Ishikawa (cell line): ENCODE measurements around the gene SLC25A24.

ENCODE experiments used
- CEBPB ChIP-seq: IDR thresholded peaks from 2 replicates; pipeline ENCODE4 v1.6.1; 2012
- CREB1 ChIP-seq: IDR thresholded peaks from 2 replicates; pipeline ENCODE4 v1.6.1; 2012; ENCODE audit warnings: low read depth
- EGR1 ChIP-seq: IDR thresholded peaks from 2 replicates; pipeline ENCODE4 v1.6.1; 2012
- EP300 ChIP-seq: IDR thresholded peaks from 2 replicates; pipeline ENCODE4 v1.6.1; 2012; ENCODE audit warnings: borderline replicate concordance
- FOXM1 ChIP-seq: IDR thresholded peaks from 2 replicates; pipeline ENCODE4 v1.6.1; 2012; ENCODE audit warnings: low read depth, borderline replicate concordance
- NFIC ChIP-seq: IDR thresholded peaks from 2 replicates; pipeline ENCODE4 v1.6.1; 2012
- RAD21 ChIP-seq: IDR thresholded peaks from 2 replicates; pipeline ENCODE4 v1.6.1; 2012; ENCODE audit warnings: low read depth
- TAF1 ChIP-seq: IDR thresholded peaks from 2 replicates; pipeline ENCODE4 v1.6.1; 2012; ENCODE audit warnings: low read depth, mild to moderate bottlenecking
- TCF12 ChIP-seq: IDR thresholded peaks from 2 replicates; pipeline ENCODE4 v1.6.1; 2012; ENCODE audit warnings: low read depth
- TEAD4 ChIP-seq: IDR thresholded peaks from 2 replicates; pipeline ENCODE4 v1.6.1; 2012
- YY1 ChIP-seq: IDR thresholded peaks from 2 replicates; pipeline ENCODE4 v1.6.1; 2012; ENCODE audit warnings: low read depth
- ZBTB7A ChIP-seq: IDR thresholded peaks from 2 replicates; pipeline ENCODE4 v1.6.1; 2012; ENCODE audit warnings: low read depth
- TF ChIP-seq, protein P1 (sequence below): IDR thresholded peaks from 2 replicates; pipeline ENCODE4 v1.6.1; 2012
- TF ChIP-seq, protein P2 (sequence below): IDR thresholded peaks from 2 replicates; pipeline ENCODE4 v1.6.1; 2012; ENCODE audit warnings: low read depth, mild to moderate bottlenecking
- TF ChIP-seq, protein P3 (sequence below): IDR thresholded peaks from 2 replicates; pipeline ENCODE4 v1.6.1; 2012

SLC25A24 gene

DNA sequence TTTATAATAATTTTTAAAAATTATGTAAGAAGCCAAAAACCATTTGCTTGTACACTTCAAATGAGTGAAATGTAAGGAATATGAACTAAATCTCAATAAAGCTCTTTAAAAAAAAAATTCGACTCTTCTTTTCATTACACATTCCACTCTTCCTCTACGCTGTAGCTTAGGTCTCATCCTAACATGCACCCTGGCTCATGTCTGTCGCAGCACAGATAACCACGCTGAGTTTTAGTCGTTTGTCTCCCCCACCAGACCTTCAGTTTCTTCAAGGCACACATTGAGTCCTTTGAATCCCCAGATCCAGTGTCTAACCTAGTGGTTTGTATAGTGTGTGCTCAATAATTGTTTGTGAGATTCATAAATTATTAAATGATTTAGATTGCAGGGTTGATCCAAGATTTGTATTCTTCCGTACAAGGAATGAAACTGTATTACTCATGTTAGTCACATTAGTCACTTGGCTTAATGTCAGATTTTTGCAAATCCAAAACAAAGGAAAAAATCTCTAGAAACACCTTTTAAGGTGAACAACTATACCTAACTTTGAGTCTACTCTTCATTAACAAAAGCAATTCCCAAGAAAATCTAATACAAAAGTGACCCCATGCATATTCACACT, 57.3 kb downstream of the SLC25A24 start:
- TF ChIP-seq NFIC = no peak
- TF ChIP-seq RAD21 = no peak
- TF ChIP-seq, protein P1, sequence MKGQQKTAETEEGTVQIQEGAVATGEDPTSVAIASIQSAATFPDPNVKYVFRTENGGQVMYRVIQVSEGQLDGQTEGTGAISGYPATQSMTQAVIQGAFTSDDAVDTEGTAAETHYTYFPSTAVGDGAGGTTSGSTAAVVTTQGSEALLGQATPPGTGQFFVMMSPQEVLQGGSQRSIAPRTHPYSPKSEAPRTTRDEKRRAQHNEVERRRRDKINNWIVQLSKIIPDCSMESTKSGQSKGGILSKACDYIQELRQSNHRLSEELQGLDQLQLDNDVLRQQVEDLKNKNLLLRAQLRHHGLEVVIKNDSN = no peak
- no peak for TF ChIP-seq TEAD4
- no peak for TF ChIP-seq CREB1
- TF ChIP-seq EGR1 = no peak
- TF ChIP-seq, protein P2, sequence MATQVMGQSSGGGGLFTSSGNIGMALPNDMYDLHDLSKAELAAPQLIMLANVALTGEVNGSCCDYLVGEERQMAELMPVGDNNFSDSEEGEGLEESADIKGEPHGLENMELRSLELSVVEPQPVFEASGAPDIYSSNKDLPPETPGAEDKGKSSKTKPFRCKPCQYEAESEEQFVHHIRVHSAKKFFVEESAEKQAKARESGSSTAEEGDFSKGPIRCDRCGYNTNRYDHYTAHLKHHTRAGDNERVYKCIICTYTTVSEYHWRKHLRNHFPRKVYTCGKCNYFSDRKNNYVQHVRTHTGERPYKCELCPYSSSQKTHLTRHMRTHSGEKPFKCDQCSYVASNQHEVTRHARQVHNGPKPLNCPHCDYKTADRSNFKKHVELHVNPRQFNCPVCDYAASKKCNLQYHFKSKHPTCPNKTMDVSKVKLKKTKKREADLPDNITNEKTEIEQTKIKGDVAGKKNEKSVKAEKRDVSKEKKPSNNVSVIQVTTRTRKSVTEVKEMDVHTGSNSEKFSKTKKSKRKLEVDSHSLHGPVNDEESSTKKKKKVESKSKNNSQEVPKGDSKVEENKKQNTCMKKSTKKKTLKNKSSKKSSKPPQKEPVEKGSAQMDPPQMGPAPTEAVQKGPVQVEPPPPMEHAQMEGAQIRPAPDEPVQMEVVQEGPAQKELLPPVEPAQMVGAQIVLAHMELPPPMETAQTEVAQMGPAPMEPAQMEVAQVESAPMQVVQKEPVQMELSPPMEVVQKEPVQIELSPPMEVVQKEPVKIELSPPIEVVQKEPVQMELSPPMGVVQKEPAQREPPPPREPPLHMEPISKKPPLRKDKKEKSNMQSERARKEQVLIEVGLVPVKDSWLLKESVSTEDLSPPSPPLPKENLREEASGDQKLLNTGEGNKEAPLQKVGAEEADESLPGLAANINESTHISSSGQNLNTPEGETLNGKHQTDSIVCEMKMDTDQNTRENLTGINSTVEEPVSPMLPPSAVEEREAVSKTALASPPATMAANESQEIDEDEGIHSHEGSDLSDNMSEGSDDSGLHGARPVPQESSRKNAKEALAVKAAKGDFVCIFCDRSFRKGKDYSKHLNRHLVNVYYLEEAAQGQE = no peak
- no peak for TF ChIP-seq FOXM1
- no peak for TF ChIP-seq EP300
- no peak for TF ChIP-seq TAF1
- TF ChIP-seq, protein P3, sequence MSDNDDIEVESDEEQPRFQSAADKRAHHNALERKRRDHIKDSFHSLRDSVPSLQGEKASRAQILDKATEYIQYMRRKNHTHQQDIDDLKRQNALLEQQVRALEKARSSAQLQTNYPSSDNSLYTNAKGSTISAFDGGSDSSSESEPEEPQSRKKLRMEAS = no peak
- no peak for TF ChIP-seq ZBTB7A
- TF ChIP-seq TCF12 = no peak
- no peak for TF ChIP-seq CEBPB

DNA sequence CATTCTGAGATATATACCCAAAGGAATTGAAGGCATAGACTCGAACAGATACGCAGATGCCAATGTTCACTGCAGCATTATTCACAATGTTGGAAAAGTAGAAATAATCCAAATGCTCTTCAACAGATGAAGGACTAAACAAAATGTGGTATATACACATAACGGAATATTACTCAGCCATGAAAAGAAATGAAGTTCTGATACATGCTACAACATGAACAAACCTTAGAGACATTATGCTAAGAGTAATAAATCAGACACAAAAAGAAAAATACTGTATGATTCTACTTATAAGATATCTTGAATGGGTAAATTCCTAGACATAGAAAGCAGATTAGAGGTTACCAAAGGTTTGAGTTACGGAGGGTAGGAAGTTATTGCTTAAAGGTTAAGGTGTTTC, 57.9 kb downstream of the SLC25A24 start:
- TF ChIP-seq, protein P3 = no peak
- no peak for TF ChIP-seq TCF12
- no peak for TF ChIP-seq EP300
- no peak for TF ChIP-seq FOXM1
- no peak for TF ChIP-seq CREB1
- no peak for TF ChIP-seq ZBTB7A
- no peak for TF ChIP-seq EGR1

DNA sequence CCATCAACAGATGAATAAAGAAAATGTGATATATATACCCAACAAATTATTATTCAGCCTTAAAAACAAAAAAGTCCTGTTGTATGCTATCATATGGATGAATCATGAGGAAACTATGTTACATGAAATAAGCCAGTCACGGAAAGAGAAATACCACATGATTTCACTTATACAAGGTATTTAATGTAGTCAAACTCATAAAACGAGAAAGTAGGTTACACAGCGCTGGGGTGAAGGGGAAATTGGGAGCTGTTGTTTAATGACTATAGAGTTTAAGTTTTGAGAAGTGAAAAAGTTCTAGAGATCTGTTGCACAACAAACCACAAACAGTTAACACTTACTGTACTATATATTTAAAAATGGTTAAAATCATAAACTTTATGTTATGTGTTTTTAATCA, 58.5 kb downstream of the SLC25A24 start:
- TF ChIP-seq CREB1 (no peak), FOXM1 (no peak), TAF1 (no peak), TEAD4 (no peak), RAD21 (no peak), EP300 (no peak), CEBPB (no peak), ZBTB7A (no peak), NFIC (no peak), YY1 (no peak), TCF12 (no peak), EGR1 (no peak)
- TF ChIP-seq, protein P3 = no peak
- TF ChIP-seq, protein P1 = no peak
- TF ChIP-seq, protein P2 = no peak

GRCh38 chr1:108140936-108141335, 59.2 kb downstream of the SLC25A24 start:
- TF ChIP-seq FOXM1 = no peak
- no peak for TF ChIP-seq CEBPB
- no peak for TF ChIP-seq YY1
- TF ChIP-seq TAF1 = no peak
- TF ChIP-seq ZBTB7A = no peak
- TF ChIP-seq, protein P1 = no peak
- TF ChIP-seq, protein P3 = no peak
- TF ChIP-seq RAD21 = no peak
- no peak for TF ChIP-seq NFIC
- no peak for TF ChIP-seq CREB1
- TF ChIP-seq EP300 = no peak

DNA sequence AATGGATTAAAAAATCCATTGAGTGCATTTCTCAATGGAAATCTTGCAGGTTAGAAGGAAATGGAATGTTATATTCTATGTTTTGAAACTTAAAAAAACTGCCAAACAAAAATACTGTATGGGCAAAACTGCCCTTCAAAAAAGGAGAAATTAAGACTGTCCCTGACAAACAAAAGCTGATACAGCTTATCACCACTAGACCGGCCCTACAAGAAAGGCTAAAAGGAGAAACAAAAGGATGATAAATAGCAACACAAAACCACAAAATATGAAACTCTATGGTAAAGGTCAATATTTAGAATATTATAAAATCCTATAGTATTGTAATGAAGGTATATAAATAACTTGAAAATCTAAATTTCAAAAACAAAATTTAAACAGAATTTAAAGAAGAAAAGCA, 60.0 kb downstream of the SLC25A24 start:
- no peak for TF ChIP-seq ZBTB7A
- no peak for TF ChIP-seq TCF12
- no peak for TF ChIP-seq EGR1
- TF ChIP-seq CREB1 = no peak
- TF ChIP-seq NFIC = no peak
- no peak for TF ChIP-seq TEAD4
- TF ChIP-seq RAD21 = no peak
- no peak for TF ChIP-seq FOXM1
- no peak for TF ChIP-seq CEBPB
- TF ChIP-seq, protein P1 = no peak
- TF ChIP-seq, protein P3 = no peak
- TF ChIP-seq TAF1 = no peak
- TF ChIP-seq YY1 = no peak
- TF ChIP-seq EP300 = no peak
- TF ChIP-seq, protein P2 = no peak
